HG02759 (cell line): ENCODE measurements around the gene NRDE2.
A peak's percentile ranks its signal among the peaks of the same experiment; 100 is the strongest.
"Not testable (repeated sequence)": the region's sequence is repeated elsewhere in the genome, so short reads cannot be mapped to it uniquely, and the experiment has no call there.

ENCODE experiments used
- ATAC-seq: cut with Tn5 transposase; IDR thresholded peaks from one replicate; pipeline ENCODE4 v1.9.1; 2021; ENCODE audit warnings: mild to moderate bottlenecking, moderate library complexity; ENCODE audit not compliant: unreplicated experiment

The NRDE2 gene

DNA sequence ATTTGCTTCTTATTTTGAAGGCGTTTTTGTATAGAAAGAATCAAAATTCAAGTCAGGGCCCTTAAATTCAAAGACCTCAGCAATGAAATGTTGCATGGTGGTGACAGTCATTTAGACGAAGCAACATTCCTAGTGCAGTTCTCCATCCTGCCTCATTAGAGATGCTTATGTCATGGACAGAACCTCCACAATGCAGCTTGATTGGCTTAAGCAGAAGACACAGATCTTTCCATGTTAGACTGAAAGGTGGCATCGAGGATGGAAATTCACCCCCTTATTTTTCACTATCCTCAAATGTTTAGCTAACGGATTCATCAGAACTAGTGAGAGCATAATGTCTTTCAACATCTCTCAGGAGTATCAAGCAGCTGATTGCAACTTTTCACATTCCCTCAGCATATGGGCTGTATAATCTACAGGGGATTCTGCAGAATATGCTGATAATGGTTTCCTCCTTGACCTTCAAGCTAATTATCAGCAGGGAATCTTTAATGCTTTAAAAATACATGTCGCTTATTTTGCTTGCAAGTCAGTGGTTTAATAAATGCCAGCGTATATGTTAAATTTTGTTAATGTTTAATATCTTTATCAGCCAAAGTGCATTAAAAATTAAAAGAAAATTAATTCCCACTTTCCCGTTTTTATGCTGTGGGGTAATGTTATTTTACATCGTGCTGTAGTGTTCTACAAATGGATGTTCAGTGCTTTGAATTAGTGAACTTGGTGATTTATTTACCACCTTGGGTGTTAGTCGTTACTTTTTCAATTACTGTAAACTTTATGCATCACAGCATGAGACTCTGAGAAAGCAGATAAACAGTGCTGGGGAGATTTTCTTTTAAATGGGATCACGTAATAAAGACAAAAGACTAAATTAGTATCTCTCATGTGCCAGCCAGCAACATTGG, 12.8 kb upstream of the NRDE2 start:
- ATAC-seq: no peak

DNA sequence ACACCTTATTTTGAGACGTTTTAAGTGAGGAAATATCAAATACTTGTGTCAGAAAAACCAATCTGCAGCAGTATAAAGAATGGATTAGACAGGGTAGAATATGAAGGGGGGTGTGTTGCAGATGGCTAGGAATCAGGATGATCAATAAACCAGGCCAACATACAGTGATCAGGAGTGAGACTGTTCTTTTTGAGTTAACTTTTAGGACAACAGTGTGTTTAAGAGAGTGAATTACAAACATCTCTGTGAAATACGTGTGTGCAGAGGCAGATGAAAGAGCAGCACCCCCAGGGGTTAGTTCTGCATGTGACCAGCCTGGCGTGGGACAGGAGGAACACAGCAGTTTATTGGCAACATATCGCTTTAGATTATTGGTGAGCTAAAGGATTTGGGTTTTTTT, 10.6 kb upstream of the NRDE2 start:
- ATAC-seq: no peak

DNA sequence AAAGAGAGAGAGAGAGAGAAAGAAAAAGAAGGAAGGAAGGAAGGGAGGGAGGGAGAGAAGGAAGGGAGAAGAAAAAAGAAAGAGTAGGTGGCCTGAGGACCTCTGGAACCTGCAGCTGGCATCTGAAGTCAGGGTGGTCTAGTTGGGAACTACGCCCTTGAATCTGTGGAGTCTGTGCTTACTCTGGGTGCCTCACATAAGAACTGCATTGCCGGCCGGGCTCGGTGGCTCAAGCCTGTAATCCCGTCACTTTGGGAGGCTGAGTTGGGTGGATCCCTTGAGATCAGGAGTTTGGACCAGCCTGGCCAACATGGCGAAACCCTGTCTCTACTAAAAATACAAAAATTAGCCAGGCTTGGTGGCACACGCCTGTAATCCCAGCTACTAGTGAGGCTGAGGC, 10.0 kb upstream of the NRDE2 start:
- no peak for ATAC-seq

DNA sequence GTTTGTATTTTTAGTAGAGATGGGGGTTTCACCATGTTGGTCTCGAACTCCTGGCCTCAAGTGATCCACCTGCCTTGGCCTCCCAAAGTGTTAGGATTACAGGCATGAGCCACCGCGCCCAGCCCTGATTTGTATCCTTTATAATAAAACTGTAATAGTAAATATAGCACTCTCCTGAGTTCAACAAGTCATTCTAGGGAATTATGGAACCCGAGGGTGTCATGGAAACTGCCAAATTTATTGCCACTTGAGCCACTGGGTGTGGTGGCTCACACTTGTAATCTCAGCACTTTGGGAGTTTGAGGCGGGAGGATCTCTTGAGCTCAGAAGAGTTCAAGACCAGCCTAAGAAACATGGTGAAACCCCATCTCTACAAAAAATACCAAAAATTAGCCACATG, 9.5 kb upstream of the NRDE2 start:
- not testable (repeated sequence) for ATAC-seq

DNA sequence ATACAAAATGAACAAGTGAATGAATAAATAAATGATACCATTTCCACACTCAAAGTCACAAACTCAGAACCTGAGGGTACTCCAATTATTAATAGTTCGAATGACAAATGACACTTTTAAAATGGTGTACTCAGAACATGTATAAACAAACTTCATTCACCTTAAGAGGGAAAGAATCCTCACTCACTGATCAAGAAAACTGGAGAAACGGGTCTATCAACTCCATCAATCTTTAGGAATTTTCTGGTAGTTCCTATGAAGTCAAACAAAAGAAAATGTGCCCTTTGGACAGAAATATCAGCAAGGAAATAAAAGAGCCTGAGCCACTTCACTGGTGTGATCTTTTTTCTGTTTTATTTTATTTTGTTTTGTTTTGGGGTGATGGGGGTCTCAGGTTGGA, 5.2 kb upstream of the NRDE2 start:
- no peak for ATAC-seq

DNA sequence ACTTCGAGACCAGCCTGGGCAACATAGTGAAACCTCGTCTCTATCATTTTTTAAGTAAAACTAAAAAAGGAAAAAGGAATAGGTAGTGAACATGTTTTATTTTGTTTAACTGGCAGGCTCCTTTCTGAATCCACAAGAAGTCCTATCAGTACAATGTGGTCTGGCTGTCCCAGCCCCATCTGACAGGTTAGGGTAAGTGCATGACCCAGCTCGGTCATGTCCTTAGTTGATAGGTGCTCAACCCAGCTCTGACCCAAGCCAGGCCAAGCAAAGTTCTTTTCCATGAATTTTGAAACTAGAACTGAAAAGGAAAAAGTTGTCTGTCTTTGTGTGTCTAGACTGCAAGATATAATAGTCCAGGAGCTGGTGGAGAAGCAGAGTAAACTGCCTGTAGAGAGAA, 4.7 kb upstream of the NRDE2 start:
- ATAC-seq: no peak

DNA sequence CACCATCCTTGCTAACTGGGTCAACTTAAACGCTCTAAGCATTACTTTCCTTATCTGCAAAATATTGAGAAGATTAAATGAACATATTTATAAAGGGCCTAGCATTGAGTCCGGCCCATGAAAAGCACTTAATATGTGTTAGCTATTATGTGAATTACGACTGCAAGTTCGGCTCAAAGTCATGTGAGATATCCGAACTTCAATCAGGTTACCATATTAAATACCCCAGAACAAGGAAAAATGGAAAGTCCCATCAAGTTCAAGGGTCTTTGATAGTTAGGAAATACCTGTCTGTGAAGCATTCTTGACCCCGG, 487 bp upstream of the NRDE2 start:
- peak; percentile 5 for ATAC-seq

- no peak for ATAC-seq
These were observed 1.2 kb downstream of the NRDE2 start for GRCh38 chr14:90330203-90331196.

- no peak for ATAC-seq
These were observed 9.8 kb downstream of the NRDE2 start for GRCh38 chr14:90321891-90322290.

- ATAC-seq: no peak
These were observed 11.9 kb downstream of the NRDE2 start for GRCh38 chr14:90319634-90320541.

DNA sequence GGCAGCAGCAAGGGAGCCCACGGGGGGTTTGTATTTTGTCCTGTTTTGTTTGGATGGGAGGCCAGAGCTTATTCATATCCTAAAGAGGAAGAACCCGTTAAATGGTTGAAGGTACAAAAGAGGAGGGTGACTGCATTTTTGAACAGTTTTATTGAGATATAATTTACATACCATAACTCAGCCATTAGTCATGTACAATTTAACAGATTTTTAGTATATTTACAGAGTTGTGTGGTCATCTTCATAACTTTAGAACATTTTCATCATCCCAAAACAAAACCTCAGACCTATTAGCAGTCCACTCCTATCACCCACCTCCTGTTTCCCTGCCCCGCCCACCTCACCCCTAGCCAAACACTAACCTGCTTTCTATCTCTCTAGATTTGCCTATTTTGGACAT, 12.6 kb downstream of the NRDE2 start:
- no peak for ATAC-seq

GRCh38 chr14:90318016-90318415, 13.7 kb downstream of the NRDE2 start:
- ATAC-seq: no peak

GRCh38 chr14:90317286-90317685, 14.5 kb downstream of the NRDE2 start:
- no peak for ATAC-seq

DNA sequence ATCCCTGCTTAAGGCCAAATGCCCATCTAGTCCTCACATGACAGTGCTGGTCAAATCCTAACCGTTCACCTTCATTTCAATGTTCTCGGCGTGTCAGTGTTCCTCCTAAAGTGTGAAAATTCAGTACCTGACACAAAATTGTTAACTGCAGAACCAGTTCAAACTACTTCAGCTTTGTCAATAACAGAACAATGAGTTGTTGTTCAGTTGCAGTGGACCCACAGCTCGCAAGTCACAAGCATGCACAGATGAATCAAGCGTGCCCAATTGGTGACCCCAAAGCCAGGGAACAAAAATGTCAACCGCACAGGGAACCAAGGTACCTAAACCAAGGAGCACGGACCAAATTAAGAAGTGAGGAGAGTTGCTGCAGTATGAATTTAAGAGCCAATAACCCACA, 23.2 kb downstream of the NRDE2 start:
- no peak for ATAC-seq

DNA sequence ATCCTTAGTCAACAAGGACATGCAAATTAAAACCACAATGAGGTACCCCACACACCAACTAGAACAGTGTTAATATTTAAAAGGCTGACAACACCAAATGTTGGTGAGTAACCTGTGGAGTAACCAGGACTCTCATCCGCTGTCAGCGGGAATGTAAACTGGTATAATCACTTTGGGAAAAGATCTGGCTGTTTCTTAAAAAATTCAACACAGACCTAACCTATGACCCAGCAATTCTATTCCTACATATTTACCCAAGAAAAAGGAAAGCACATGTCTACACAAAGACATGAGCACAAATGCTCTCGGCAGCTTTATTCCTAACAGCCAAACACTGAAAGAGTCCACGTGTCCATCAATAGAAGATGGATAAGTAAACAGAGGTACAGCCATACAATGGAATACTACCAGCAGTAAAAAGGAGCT, 26.6 kb downstream of the NRDE2 start:
- ATAC-seq: no peak

- no peak for ATAC-seq
These were observed 27.2 kb downstream of the NRDE2 start for GRCh38 chr14:90304502-90304901.

DNA sequence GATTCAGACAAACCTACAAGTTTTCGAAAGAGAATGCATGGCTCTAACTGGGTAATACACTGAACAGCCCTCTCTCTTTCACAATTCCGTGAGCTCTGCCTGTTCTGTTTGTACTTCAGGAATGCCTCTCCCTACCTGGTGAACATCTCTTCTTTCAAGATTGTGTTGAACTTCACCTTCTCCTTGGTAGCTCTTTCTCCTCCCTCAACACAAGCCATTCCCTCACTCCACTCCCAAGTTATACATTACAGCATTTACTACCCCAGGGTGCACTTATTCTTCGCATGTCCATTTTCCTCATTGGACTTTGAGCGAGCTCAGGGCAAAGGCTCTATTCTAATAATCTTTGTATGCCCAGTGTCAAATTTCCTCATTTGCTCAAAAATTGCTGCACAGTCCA, 28.3 kb downstream of the NRDE2 start:
- no peak for ATAC-seq

DNA sequence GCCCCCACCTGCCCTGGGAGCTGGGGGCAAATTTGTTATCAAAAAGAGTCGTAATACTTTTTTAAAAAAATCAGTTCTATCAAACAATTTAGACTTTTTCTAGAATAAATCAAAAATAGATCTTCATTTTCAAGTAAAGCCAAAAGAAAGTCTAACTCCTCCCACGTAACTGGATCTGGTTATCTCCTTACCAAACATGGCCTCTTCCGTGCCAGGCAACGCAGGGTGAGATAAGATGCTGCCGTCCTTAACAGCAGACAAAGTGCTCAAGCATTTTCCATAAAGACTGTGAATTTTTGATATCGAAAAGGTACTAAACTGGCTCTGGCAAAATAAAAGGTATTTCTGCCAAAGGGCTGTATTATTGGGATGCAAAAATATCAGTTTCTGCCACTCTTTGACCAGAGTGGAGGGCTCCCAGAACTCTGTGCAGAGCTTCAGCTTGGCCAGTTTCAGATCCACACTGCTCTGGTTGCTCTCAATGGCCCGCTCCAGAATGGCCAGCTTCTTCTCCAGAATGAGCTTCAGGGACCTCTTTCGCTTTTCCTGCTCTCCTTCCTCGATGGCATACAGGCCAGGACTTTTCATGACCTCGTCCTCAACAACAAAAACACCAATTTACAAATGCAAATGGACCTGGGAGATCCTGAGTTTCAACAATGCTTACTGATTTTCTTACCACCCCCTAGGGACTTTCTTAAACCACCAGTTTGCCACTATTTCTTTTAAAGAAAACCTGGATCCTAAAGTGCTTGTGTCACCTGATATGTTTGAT, 29.0 kb downstream of the NRDE2 start:
- ATAC-seq: no peak

GRCh38 chr14:90301668-90302090, 30.1 kb downstream of the NRDE2 start:
- no peak for ATAC-seq

DNA sequence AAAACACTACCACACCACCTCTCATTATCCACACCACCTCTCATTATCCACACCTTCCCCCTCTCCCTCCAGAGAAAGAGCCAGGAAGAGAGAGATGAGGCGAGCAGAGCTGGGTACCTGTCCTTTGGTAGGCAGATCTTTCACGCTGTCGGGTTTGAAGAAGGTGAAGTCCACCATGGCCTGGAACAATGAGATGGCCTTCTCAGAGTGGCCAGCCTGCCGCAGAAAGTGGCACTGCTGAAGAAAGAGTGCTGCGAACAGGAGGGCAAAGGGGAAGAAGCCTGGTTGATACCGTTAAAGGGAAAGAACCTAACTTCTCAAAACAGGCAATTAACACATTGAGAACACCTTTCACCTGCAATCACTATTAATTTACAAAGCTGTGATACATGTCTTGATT, 30.6 kb downstream of the NRDE2 start:
- ATAC-seq: no peak
